Astrocyte of the cerebellum (primary cell): ENCODE measurements around the gene MREG.

ENCODE experiments used
- DNase-seq: peaks from one replicate; pipeline ENCODE4 v3.0.0-alpha.2; 2011; ENCODE audit warnings: low read depth
- H3K4me3 ChIP-seq: 2 replicates; pipeline ENCODE4 v1.5.1; 2011; ENCODE audit warnings: mild to moderate bottlenecking, low read depth, low read length, moderate library complexity
- CTCF ChIP-seq: IDR thresholded peaks from 2 replicates; pipeline ENCODE4 v1.5.1; 2012; ENCODE audit warnings: low read length, low read depth, moderate library complexity, mild to moderate bottlenecking; ENCODE audit errors: missing control alignments
- in situ Hi-C: cut with HindIII; loops from 2 replicates; pipeline ENCODE4 v1.10.0; 2017; ENCODE audit warnings: low sequenced_read_pairs

Gene MREG

GRCh38 chr2:215900843-215901242 lies 112.5 kb downstream of the MREG start:
- in situ Hi-C loops = no loop called here
- no peak for TF ChIP-seq CTCF
- H3K4me3 ChIP-seq = no peak overlapping the region
- no peak for DNase-seq

GRCh38 chr2:215900203-215900611 lies 113.1 kb downstream of the MREG start:
- no peak overlapping the region for H3K4me3 ChIP-seq
- no peak for TF ChIP-seq CTCF
- in situ Hi-C loops = no loop called here
- no peak for DNase-seq

GRCh38 chr2:215899141-215900074 lies 113.9 kb downstream of the MREG start:
- peak; percentile 62 for DNase-seq
- no peak overlapping the region for H3K4me3 ChIP-seq
- TF ChIP-seq CTCF = no peak
- in situ Hi-C loops = no loop called here

- DNase-seq = no peak
- in situ Hi-C loops = no loop called here
Measured at GRCh38 chr2:215898363-215898762, 115.0 kb downstream of the MREG start.

GRCh38 chr2:215896921-215897320 lies 116.4 kb downstream of the MREG start:
- in situ Hi-C loops = no loop called here
- TF ChIP-seq CTCF = no peak
- H3K4me3 ChIP-seq = no peak overlapping the region
- no peak for DNase-seq

More at GRCh38 chr2:215898363-215898762, 115.0 kb downstream of the MREG start:
- no peak for TF ChIP-seq CTCF
- no peak overlapping the region for H3K4me3 ChIP-seq

GRCh38 chr2:215895330-215895729 lies 118.0 kb downstream of the MREG start:
- DNase-seq = no peak
- H3K4me3 ChIP-seq = no peak overlapping the region
- in situ Hi-C loops = no loop called here
- TF ChIP-seq CTCF = no peak
